Measurements from ENCODE around the gene MYO10. TPM values are rescaled to one million over a fixed set of nuclear protein-coding genes. Genes with fewer than 3 reads are reported as not detected.

The MYO10 gene
- polyA plus RNA-seq, 10 donors: 19.9 to 38.1 (median 28.8) TPM

DNA sequence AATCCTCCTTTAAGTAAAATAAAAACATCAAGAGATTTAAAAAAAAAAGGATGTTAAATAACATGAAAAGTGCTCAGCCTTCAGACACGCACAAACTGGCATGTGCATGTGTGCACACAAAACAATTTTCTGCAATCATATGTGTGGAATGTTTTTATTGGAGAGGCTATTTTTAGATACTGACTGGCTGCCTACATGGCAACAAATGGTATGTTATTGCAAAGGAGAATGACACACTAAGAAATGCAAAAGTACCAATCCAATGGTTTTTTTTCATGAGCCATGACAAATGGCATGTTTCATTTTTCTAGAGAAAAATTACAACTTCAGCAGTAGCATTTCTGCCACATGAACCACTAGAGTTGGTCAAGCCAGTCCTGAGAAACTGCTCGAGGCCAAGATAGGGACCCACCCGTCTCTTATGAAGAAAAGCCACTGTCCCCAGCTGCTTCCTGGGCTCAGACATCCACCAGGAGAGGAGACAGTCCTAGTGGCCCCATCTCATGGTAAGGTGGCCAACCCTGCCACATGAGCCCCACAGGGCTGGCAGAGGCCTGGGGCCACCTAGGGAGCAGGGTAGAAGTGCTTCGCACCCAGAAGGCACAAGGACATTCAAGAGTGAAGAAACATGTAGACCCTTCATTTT lies 116.4 kb downstream of the MYO10 start:
- DNase-seq: peak; percentile 22 to 78 (median 43)

DNA sequence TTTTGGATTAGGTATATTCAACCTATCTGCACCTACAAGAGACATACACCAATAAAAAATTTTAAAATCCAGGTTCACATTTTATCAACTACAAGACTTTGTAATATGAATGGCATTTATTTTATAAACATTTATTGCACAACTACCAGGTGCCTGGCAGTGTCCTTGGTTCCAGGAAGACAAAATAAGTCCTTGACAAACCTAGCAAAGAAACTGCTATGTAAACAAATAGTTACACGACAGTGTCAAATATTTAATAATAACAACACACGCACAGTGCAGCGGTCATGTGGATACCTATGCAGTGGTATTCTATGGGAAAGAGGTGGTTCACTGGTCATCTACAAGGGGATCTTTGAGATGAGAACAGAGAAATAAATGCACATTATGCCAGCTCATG lies 120.7 kb downstream of the MYO10 start:
- DNase-seq: no peak

DNA sequence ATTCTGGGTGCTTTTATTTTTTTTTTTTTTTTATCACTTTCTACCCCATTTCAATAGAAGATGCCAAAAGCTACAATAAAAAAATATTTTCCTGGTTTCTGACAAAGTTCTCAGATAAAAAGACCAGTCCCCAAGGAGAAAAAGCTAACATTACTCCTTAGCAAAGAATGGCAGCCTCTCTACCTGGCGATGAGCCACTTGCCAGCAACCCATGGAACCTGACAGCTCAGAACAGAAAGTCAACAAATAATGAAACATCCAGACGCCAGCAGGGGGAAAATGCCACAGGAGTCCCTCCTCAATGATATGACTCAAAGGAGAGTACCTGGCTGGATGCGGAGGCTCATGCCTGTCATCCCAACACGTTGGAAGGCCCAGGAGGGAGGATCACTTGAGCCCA lies 123.2 kb downstream of the MYO10 start:
- DNase-seq: no peak

DNA sequence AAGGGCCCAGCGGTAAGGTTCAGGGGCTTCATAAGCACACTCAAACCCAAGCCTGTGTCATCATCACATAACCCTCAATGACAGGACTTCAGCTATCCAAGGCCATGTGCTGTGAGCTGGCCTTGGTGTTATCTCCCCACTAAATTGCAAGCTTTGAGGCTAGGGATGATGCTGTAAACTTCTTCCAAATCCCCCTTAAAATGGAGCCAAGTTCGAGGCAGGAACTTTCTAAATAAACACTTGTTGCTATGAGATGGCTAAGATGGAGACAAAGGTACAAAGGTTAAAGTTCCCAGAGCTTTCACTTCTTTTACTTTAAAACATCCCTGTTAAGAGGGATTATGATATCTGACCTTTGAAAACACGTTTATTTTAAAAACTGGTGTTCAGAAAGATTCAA lies 123.6 kb downstream of the MYO10 start:
- DNase-seq: peak in 1 of 3 donors; percentile 11

DNA sequence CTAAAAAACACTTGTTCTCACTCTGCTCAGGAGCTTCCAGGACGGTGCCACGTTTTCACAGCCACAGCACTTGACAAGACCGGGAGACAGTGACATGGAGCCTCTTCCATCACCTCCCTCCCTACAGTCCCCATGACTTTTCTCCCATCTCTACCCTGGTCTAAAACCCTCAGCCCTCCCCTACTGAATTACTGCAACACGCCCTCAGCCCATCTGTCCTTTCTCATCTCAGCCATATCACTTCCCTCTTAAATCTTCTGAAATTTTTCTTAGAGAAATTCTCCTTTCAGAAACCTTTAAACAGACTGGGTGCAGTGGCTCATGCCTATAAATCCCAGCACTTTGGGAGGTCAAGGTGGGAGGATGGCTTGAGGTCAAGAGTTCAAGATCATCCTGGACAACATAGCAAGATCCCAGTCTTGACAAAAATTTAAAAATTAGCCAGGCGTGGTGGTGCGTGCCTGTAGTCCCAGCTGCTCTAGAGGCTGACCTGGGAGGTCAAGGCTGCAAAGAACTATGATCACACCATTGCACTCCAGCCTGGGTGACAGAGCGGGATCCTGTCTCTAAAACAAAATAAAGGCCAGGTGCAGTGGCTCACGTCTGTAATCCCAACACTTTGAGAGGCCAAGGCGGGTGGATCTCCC lies 125.8 kb downstream of the MYO10 start:
- no peak for DNase-seq

DNA sequence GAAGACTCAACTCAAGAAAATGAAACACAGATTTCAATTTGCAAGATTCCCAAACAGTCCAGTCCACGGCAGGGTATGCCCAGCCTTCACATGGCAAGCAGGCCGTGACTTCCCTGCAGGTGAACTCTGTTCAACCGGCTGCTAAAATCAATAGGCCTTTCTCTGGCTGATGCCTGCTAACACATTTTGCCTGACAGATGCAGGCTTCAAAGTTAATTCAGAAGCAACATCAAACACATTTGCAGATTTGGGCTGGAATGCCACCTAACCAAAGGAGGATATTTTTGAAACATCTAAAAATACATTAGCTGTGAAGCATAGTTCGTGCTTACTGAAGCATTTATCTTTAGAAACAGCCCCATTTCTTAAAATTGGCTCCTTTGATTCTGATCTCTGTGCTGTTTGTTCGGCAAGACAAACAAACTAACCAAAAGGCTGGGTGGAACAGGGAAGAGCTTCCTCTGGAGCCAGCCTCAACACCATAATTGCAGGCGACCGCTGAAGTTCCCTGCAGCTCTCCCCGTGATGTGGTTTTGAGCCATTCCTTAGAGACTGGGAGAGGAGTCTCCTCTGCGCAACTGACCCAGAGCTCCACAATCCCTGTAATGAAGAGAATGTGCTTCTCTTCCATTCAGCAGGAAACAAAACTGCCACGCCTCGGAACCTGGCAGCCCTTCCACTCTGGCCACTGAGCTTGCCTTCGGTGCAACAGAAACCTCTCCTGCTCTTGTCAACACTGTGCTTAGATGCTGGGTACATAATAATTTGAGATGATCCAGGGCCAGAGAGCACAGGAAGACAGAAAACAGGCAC lies 126.5 kb downstream of the MYO10 start:
- peak; percentile 32 to 77 (median 65) for DNase-seq

DNA sequence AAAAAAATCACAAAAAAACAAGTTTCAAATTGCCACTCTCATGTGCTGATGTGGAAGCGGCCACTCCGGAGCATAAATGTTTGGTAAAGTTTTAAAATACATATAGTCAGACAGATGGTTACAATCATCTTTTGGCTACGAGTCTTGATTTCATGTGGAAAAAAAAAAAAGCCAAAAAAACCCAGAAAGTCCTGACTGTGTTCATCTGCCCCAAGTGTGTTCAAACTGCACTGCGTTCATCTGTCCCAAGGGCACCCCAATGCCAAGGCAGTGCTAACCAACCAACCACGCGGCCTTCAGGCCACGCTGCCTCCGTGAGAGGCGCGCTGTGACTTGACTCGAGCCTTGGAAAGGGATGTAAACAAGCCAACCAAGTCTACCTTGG lies 127.1 kb downstream of the MYO10 start:
- DNase-seq: peak; percentile 50 to 87 (median 64)

DNA sequence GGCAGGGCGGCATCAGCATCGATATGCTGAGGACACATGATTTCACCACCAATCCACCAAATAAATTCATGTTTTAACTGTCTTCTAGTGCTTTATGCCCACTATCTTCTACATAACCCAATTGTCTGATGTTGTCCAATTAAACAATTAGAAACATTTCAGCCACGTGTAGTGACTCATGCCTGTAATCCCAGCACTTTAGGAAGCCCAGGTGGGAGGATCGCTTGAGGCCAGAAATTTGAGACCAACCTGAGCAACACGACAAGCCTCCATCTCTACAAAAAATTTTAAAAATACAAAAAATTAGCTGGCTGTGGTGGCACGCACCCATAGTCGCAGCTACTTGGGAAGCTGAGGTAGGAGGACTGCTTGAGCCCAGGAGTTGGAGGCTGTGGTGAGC lies 128.1 kb downstream of the MYO10 start:
- DNase-seq: no peak

DNA sequence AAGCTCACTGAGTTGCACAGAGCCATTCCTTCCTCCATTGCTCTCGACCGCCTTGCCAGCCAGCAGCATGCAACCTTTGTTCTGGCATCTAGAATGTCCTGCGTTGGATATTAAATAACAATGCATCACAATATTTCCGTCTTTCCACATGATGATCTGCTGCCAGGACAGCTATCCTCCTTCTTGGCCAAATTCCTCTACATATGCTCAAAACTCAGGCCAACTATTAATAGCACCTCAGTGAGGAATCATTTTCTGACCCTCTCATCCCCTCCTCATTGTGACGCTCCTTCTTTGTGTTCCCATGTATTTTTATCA lies 128.6 kb downstream of the MYO10 start:
- DNase-seq: no peak

DNA sequence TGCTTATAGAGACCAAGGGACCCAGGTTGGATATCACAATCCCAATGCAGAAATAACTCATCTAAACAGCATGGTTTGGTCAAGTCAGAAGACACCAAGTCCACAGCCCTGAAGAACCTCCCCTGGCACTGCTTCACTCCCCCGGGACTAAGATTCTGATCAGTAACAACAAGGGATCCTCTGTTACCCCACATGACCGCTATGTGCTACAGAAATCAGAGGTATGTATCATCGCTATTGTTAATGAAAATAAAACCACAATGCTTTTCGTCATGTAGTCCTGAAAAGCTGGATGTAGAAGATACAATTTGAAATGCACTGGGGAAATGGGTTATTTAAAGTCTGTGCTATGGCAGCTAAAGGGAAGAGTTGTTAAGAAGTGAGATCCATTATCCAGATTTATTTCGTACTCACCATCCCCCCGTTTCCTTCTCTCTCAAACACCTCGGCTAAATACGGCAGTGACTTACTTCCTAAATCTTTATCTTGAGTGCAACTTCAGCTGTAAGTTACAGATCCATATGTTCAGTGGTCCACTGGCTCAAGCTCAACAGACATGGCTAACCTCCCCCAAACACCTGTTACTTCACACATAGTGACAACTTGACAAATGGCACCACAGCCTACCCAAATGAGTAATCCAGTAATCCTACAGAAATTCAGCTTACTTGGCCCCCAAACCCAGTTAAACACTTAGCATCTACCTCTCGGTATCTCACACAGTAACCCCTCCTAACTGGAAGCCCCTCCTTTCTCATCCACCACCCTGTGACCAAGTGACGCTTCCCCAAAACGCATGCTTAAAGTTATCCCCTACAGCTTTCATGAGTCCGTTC lies 129.2 kb downstream of the MYO10 start:
- DNase-seq: peak; percentile 46 to 80 (median 53)

DNA sequence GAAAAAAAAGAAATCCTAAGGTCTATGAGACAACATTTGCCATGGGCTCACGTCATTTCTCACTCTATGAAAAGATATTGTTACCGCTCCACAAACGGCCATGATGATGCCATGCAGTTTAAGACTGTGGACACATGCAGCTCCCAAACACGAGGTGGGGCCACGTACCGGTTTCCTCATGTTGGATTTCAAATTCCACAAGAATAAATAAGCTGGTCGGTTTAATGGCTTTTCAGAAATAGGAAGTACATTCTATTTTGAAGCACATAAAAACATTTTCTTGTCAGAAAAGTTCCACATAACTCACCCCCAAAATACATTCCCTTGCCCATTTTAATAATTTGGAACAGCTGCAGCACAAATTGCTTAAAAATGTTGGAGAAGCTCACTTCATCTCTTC lies 130.6 kb downstream of the MYO10 start:
- peak; percentile 35 to 60 (median 55) for DNase-seq

DNA sequence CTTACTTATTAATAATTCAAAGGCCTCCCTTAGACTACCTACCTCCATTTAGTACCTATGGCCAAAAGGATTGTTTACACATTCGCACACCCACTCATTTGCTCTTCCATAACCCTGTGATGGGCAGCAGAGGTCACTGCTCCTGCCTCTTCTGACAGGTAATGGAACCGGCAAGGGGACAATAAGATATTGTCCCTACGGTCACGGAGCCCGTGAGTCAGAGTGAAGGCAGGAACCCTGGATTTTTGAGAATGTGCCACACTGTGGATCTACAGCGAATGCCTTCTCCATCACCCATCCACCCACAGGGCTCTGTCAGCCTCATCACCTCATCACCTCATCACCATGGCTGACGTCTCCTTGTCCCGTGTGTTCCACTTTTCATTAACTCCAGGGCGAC lies 132.3 kb downstream of the MYO10 start:
- DNase-seq: no peak

DNA sequence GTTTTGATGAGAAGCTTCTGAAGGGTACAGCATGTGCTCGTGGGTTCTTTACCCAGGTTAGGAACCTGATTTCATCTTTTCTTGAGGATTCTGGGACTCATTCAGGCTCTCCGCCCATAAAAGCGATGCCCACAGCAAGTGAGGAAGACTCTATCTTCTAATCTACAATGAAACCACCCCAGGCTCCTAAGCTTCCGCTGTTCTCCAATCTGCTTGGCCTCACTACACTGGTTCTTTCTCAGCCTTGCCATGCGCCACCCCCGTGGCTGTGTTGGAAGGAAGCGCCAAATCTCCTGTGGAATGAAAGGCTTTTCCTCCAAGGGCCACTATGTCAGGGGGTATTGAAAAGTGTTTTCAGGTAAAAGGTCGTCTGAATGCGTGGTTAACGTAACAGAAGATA lies 135.6 kb downstream of the MYO10 start:
- no peak for DNase-seq

DNA sequence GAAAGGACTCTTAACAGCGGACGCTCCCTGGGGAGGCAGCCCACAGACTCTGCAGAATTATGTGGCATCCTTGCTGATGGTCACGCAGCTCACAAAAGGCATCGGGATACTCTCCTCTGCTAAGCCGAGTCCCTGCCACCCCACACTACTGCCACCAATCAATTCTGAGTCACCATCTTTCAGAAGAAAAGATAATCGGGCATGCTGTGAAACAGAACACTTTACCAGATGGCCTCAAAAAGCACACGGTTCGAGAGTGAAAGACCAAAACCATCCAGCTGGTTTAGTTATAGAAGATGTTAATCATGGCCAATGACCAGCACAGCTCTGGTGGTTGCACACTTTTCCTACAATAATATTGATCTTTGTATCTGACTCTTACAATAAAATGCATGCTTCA lies 136.3 kb downstream of the MYO10 start:
- DNase-seq: no peak

DNA sequence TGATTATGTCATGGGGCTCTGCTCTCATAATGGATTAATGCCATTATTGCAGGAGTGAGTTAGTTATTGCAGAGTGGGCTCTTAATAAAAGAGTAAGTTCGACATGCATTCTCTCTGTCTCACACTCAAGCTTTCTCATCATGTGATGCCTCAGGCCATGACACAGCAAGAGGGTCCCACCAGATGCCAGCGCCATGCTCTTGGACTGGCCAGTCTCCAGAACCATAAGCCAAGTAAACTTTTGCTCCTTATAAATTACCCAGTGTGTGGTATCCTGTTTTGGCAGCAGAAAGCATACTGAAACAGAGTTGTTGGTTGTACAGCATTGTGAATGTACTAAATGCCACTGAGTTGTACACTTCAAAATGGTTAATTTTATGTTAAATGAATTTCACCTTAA lies 138.1 kb downstream of the MYO10 start:
- DNase-seq: no peak

DNA sequence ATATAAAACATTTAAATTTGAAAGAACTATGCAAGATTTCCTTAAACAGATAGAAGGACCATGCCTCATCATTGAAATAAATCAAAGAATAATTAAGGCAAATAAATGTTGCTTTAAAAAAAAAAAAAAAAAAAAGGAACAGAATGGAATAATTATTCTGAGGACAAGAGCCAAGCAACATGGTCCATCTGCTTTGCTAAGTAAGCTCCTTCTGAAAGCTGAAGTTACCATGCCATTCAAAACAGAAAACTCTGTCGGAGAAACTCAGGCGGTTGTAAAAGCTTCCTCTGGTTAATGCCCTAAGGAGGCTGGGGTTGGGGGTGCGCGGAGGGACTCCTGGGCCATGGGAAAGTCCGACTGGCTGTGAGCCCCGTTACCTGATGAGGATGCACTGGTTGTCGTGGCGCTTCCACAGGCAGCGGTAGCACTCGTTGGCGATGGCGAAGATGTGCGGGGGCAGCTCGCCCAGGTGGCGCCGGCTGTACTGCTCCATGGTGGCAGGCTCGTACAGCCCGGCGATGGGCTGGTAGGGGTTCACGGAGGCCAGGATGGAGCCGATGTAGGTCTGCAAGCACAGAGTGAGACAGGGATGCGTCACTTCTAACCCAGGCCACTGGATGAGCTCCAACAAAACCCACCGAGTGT lies 141.7 kb downstream of the MYO10 start:
- DNase-seq: no peak

DNA sequence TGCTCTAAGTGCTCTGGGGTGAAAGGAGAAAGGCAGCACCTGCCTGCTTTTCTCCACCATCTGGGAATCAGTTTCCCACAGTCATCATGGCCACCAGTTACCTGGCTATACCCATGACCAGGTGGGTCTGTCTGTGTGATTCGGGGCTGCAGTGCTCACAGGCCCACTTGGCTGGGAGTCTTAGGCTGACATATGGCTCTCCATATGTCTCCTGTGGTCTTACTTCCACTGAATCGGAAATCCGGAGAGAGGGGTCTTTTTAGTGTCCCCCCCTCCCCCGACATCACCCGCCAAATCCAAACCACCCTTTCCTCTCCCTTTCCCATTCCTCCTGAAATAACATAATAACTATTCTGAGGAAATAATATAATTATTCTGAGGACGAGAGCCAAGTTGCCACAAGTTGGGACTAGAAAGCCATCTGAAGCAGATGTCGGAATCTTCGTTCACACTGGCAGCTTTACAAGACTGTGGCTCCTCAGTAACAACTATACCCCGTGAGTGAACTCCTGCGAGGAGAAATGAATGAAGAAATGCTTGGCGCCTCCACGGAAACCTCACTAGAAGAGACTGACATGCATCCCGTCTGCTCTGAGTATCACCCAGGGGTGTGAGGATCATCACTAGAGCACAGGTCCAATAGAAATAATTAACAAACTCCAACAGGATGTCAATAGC lies 143.4 kb downstream of the MYO10 start:
- DNase-seq: no peak

DNA sequence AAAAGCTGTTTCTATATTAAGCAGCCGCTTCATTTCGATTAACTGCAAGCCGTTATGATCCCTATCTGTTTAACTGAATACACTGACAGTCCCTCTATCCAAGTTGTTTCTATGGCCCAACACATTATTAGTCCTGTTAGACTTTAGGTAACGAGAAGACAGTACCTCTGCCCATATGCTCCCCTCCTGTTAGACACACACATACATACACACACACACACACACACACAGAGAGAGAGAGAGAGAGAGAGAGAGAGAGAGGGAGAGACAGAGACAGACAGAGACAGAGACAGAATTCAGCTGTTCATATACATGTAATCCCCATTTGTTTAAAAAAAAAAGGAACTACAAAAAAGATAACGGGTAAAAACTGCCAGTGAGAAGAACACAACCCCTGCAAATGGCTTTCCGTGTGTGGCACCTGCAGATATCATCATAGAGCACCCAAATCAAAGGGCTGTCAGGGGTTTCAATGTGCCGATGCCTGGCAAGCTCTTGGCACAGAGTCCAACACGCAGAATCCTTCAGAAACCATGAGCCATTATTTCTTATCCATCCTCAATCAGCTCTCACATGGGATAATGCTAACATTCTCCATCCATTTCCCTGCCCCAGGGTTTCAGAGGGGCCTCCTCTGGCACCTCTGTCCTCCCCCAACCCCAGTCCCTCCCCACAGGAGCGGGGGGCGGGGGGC lies 144.0 kb downstream of the MYO10 start:
- DNase-seq: peak in 1 of 3 donors; percentile 16

DNA sequence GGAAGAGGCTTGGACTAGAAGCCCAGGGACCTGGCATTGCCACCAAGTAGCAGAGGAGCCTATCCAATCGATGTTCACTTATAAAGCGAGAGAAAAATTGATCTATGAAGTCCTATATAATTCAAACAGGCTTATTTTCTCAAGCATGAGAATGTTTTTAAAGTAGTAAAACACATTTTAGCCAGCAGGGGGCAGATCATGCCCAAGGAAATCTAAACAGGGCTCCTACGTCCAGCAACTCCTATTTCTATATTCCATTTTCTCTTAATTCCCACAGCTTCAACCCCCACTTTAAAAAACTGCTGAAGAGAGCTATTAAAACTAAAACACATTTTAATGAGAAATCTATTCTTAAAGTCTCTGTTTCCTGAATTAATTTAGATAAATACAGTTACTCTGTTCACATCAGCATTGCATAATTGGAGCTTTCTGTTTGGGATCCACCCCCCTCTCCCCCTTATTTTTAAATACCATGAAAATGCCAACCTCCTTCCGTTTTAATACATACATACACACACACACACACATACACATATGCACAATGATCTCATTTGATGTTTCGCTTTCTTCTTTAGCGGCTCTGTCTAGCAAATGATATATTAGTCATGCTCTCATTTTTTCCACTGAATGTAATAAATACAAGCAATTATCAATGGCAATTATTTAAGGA lies 144.9 kb downstream of the MYO10 start:
- peak; percentile 60 to 81 (median 76) for DNase-seq

DNA sequence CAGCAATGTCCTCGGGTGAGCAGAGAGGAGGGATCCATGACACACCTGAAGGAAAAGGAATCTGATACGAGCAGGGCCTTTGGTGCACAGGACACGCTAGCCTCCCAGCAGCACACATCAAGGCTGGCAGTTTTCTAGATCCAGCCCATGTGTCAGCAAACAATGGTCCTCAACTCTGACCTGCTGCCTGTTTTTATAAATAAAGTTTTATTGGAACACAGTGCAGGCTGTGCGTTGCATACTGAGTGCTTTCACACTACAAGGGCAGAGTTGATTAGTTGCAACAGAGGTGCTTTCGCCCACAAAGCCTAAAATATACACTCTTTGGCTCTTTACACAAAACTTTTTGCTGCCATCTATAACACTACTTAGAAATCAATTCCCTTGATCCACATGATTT lies 147.1 kb downstream of the MYO10 start:
- no peak for DNase-seq
